SHP77 (cell line): Measurements from ENCODE around the gene MAP3K7.

Experiments used
- DNase-seq, 2 experiments: peaks; one replicate each; lab custom pipeline; 2025; lab: John Stamatoyannopoulos, UW

The MAP3K7 gene

GRCh38 chr6:90484385-90484784 lies 102.5 kb downstream of the MAP3K7 start:
- no peak for DNase-seq

- DNase-seq: no peak
Measured at GRCh38 chr6:90483956-90484355, 102.9 kb downstream of the MAP3K7 start.

- no peak for DNase-seq
Measured at GRCh38 chr6:90483116-90483839, 103.6 kb downstream of the MAP3K7 start.

GRCh38 chr6:90480666-90481065 lies 106.2 kb downstream of the MAP3K7 start:
- no peak for DNase-seq

- no peak for DNase-seq
Measured at GRCh38 chr6:90479603-90479926, 107.3 kb downstream of the MAP3K7 start.

- peak; percentile 81 to 83 for DNase-seq
Measured at GRCh38 chr6:90478789-90479602, 107.9 kb downstream of the MAP3K7 start.

- no peak for DNase-seq
Measured at GRCh38 chr6:90478278-90478677, 108.6 kb downstream of the MAP3K7 start.

GRCh38 chr6:90477366-90477765 lies 109.5 kb downstream of the MAP3K7 start:
- no peak for DNase-seq

- DNase-seq: no peak
Measured at GRCh38 chr6:90472716-90473115, 114.2 kb downstream of the MAP3K7 start.

GRCh38 chr6:90471263-90471662 lies 115.6 kb downstream of the MAP3K7 start:
- DNase-seq: no peak

- DNase-seq: no peak
Measured at GRCh38 chr6:90469906-90470305, 117.0 kb downstream of the MAP3K7 start.

GRCh38 chr6:90468859-90469258 lies 118.0 kb downstream of the MAP3K7 start:
- DNase-seq: no peak

- no peak for DNase-seq
Measured at GRCh38 chr6:90468080-90468479, 118.8 kb downstream of the MAP3K7 start.

GRCh38 chr6:90467546-90467945 lies 119.3 kb downstream of the MAP3K7 start:
- DNase-seq: no peak

GRCh38 chr6:90466154-90466940 lies 120.5 kb downstream of the MAP3K7 start:
- DNase-seq: no peak

- no peak for DNase-seq
Measured at GRCh38 chr6:90465686-90466085, 121.2 kb downstream of the MAP3K7 start.

GRCh38 chr6:90464507-90464906 lies 122.4 kb downstream of the MAP3K7 start:
- DNase-seq: no peak

GRCh38 chr6:90463874-90464273 lies 123.0 kb downstream of the MAP3K7 start:
- no peak for DNase-seq
